ENCODE data around the gene DYNLT1.

DNA sequence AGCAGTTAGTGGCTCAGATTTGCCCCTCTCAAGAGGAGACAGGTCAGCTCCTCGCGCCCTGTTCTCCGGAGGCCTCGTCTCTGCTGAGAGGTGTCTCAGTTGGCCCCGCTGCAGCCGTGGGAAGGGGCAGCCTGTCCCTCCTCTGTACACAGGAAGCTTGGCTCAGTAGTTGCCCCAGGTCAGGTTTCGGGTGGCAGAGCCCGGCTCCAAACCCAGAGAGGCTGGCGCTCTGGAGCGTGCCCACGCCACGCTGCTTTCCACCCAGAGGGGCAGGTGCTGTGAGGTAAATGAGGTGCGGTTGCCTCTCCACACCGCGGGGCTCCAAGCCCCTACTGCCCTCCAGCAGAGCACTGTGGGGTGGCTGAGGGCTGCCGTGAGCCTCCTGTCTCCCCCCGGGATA, 16.0 kb downstream of the DYNLT1 start:
- TF ChIP-seq, protein P1, sequence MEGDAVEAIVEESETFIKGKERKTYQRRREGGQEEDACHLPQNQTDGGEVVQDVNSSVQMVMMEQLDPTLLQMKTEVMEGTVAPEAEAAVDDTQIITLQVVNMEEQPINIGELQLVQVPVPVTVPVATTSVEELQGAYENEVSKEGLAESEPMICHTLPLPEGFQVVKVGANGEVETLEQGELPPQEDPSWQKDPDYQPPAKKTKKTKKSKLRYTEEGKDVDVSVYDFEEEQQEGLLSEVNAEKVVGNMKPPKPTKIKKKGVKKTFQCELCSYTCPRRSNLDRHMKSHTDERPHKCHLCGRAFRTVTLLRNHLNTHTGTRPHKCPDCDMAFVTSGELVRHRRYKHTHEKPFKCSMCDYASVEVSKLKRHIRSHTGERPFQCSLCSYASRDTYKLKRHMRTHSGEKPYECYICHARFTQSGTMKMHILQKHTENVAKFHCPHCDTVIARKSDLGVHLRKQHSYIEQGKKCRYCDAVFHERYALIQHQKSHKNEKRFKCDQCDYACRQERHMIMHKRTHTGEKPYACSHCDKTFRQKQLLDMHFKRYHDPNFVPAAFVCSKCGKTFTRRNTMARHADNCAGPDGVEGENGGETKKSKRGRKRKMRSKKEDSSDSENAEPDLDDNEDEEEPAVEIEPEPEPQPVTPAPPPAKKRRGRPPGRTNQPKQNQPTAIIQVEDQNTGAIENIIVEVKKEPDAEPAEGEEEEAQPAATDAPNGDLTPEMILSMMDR (IDR thresholded peaks at IDR 0.05), result no peak
- TF ChIP-seq POLR2A (IDR thresholded peaks at IDR 0.05), result no peak

Data from Peyer's patch (tissue), 4 donors.